ENCODE results near the gene PNRC2. TPM values are rescaled to one million over a fixed set of nuclear protein-coding genes. Genes with fewer than 3 reads are reported as not detected.

Gene PNRC2
- total and polyA plus RNA-seq, 10 of the 15 experiments (the other 5 are each of a cell fraction or from before 2014, with no cell fraction given) = 106 to 205 (median 163) TPM

GRCh38 chr1:23910144-23910543 lies 49.5 kb upstream of the PNRC2 start (continued):
- TF ChIP-seq, protein P1, sequence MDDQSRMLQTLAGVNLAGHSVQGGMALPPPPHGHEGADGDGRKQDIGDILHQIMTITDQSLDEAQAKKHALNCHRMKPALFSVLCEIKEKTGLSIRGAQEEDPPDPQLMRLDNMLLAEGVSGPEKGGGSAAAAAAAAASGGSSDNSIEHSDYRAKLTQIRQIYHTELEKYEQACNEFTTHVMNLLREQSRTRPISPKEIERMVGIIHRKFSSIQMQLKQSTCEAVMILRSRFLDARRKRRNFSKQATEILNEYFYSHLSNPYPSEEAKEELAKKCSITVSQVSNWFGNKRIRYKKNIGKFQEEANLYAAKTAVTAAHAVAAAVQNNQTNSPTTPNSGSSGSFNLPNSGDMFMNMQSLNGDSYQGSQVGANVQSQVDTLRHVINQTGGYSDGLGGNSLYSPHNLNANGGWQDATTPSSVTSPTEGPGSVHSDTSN (IDR thresholded peaks at IDR 0.05; ENCODE audit: insufficient replicate concordance, low read depth, low read length) = no peak
- TF ChIP-seq JUND (IDR thresholded peaks at IDR 0.05; ENCODE audit: low read depth, low read length) (no peak), BCL11A (IDR thresholded peaks at IDR 0.05; ENCODE audit: low read depth, low read length) (peak; percentile 89; the same call in 1 of the 2 replicates), CBFB (IDR thresholded peaks at IDR 0.05; ENCODE audit: low read depth) (0 out of 2 replicates have a peak, but pooled peaks have one; percentile 22), TCF12 (IDR thresholded peaks at IDR 0.05; ENCODE audit: low read depth, low read length) (no peak), RCOR1 (conservative IDR thresholded peaks at IDR 0.05; ENCODE audit: low read depth, low read length) (no peak), CHD2 (IDR thresholded peaks at IDR 0.05; ENCODE audit: borderline replicate concordance, low read depth, low read length) (peak; percentile 38; the same call in 1 of the 2 replicates), NBN (IDR thresholded peaks at IDR 0.05) (no peak), DPF2 (IDR thresholded peaks at IDR 0.05) (peak; percentile 53; the same call in 1 of the 2 replicates), SMARCA5 (IDR thresholded peaks at IDR 0.05) (no peak), MYB (IDR thresholded peaks at IDR 0.05; ENCODE audit: borderline replicate concordance, low read depth, low read length) (peak; percentile 85; the same call in 1 of the 2 replicates), ETV6 (conservative IDR thresholded peaks at IDR 0.05 in 1 of 2, IDR thresholded peaks at IDR 0.05 in 1 of 2; ENCODE audit: borderline replicate concordance in 1 of 2, low read depth in 1 of 2) (no peak), SMC3 (IDR thresholded peaks at IDR 0.05; ENCODE audit: borderline replicate concordance, low read length) (no peak), ZBTB33 (IDR thresholded peaks at IDR 0.05) (no peak), EP300 (IDR thresholded peaks at IDR 0.05; ENCODE audit: borderline replicate concordance in 1 of 2, control insufficient read depth in 1 of 2, low read depth in 2 of 2, low read length in 2 of 2) (peak; percentile 47 to 63; a peak in 2 of 4 replicates), CBX3 (IDR thresholded peaks at IDR 0.05; ENCODE audit: borderline replicate concordance, low read depth) (no peak), RFX5 (IDR thresholded peaks at IDR 0.05; ENCODE audit: low read depth, low read length) (no peak)
- TF ChIP-seq, protein P2, sequence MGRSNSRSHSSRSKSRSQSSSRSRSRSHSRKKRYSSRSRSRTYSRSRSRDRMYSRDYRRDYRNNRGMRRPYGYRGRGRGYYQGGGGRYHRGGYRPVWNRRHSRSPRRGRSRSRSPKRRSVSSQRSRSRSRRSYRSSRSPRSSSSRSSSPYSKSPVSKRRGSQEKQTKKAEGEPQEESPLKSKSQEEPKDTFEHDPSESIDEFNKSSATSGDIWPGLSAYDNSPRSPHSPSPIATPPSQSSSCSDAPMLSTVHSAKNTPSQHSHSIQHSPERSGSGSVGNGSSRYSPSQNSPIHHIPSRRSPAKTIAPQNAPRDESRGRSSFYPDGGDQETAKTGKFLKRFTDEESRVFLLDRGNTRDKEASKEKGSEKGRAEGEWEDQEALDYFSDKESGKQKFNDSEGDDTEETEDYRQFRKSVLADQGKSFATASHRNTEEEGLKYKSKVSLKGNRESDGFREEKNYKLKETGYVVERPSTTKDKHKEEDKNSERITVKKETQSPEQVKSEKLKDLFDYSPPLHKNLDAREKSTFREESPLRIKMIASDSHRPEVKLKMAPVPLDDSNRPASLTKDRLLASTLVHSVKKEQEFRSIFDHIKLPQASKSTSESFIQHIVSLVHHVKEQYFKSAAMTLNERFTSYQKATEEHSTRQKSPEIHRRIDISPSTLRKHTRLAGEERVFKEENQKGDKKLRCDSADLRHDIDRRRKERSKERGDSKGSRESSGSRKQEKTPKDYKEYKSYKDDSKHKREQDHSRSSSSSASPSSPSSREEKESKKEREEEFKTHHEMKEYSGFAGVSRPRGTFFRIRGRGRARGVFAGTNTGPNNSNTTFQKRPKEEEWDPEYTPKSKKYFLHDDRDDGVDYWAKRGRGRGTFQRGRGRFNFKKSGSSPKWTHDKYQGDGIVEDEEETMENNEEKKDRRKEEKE (IDR thresholded peaks at IDR 0.05) = no peak
- TF ChIP-seq, protein P3, sequence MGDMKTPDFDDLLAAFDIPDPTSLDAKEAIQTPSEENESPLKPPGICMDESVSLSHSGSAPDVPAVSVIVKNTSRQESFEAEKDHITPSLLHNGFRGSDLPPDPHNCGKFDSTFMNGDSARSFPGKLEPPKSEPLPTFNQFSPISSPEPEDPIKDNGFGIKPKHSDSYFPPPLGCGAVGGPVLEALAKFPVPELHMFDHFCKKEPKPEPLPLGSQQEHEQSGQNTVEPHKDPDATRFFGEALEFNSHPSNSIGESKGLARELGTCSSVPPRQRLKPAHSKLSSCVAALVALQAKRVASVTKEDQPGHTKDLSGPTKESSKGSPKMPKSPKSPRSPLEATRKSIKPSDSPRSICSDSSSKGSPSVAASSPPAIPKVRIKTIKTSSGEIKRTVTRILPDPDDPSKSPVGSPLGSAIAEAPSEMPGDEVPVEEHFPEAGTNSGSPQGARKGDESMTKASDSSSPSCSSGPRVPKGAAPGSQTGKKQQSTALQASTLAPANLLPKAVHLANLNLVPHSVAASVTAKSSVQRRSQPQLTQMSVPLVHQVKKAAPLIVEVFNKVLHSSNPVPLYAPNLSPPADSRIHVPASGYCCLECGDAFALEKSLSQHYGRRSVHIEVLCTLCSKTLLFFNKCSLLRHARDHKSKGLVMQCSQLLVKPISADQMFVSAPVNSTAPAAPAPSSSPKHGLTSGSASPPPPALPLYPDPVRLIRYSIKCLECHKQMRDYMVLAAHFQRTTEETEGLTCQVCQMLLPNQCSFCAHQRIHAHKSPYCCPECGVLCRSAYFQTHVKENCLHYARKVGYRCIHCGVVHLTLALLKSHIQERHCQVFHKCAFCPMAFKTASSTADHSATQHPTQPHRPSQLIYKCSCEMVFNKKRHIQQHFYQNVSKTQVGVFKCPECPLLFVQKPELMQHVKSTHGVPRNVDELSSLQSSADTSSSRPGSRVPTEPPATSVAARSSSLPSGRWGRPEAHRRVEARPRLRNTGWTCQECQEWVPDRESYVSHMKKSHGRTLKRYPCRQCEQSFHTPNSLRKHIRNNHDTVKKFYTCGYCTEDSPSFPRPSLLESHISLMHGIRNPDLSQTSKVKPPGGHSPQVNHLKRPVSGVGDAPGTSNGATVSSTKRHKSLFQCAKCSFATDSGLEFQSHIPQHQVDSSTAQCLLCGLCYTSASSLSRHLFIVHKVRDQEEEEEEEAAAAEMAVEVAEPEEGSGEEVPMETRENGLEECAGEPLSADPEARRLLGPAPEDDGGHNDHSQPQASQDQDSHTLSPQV (IDR thresholded peaks at IDR 0.05) = no peak
- TF ChIP-seq, protein P4, sequence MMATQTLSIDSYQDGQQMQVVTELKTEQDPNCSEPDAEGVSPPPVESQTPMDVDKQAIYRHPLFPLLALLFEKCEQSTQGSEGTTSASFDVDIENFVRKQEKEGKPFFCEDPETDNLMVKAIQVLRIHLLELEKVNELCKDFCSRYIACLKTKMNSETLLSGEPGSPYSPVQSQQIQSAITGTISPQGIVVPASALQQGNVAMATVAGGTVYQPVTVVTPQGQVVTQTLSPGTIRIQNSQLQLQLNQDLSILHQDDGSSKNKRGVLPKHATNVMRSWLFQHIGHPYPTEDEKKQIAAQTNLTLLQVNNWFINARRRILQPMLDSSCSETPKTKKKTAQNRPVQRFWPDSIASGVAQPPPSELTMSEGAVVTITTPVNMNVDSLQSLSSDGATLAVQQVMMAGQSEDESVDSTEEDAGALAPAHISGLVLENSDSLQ (IDR thresholded peaks at IDR 0.05) = no peak
